Activated CD4-positive, alpha-beta T cell treated with anti-CD3 and anti-CD28 coated beads, Interleukin-2, Interleukin-6, amounts not matched to agents 100 ng/mL and 50 ng/mL, durations not matched to agents 16 hours and 8 hours (primary cell): ENCODE measurements around the gene ZDHHC11B.

Source experiments
- DNase-seq: peaks from one replicate; pipeline ENCODE4 v3.0.0-alpha.2; 2020

Gene ZDHHC11B

DNA sequence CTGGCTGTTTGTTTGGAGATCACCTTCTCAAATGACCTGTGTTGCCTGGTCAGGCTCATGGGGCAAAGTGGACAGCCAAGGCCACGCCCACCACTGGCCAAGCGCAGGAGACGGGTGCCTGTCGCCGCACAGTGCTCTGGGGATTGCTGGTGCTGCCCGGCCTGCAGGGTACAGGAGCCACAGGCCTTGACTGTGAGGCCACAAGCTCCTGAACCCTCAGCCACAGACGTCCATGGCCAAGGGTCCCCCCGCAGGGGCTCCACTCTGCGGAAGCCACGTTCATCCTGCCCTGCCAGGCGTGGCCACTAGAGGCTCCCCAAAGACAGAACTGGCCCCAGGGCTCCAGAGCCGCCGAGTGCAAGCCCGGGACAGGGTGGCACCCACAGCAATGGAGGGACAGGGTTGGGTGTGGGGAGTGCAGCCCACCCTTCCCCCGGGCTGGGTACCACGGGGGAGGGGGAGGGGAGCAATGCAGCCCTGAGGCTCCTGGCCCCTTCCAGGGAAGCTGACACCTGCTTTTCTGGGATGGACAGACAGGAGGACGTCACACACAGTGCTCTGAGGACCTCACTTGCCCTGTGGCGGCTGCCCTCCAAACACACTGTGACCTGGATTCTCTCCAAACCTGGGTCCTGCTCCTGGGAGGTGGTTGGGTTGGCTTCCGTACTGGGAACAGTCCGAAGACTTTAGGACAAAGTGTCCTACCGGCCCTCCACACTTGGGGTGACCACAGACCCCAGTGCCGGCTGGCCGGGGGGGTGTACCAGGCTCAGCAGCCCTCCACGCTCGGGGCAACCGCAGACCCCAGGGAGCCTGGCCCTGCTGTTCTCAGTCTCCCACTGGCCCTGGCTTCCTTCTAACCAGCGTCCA, 112.8 kb downstream of the ZDHHC11B start:
- DNase-seq = peak; percentile 71

DNA sequence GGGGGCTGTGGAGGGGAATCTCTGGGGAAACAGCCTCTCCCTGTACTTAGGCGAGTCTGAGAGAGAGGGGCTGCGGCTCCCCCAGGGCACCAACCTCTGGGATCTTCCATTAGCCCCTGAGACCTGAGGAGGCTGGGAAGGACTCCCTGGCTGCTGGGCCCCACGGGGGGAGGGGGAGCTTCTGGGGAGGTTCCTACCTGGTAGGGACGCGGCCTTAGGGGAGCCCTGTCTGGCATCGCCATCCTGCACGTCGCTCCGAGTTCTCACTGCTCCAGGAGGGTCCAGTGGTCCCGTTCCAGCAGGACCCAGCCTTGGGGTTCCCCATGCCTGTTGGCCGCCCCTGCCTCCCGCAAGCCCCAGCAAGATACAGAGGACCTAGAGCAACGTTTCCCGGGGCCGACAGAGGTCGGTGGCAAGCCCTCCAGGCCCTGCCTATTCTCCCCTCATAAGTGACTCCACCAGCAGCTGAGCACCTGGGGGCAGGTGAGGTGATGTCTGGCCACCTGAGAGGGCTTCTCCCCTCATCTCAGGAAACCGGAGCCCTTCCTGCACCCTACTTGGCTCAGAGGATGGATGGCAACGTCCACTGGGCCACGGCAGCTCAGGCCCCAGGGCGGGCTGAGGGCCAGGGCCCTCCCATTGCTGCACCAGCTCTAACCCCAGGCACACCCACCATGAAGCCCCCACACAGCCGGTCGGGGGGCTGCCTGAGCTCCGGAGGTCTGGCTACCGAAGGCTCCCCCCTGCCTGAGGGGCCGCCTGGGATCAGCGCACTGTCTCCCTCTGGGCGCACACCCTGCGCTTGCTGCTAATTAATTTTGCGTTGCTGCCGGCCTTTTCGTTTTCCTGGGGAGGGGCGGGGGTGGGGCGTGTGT, 113.9 kb downstream of the ZDHHC11B start:
- no peak for DNase-seq

DNA sequence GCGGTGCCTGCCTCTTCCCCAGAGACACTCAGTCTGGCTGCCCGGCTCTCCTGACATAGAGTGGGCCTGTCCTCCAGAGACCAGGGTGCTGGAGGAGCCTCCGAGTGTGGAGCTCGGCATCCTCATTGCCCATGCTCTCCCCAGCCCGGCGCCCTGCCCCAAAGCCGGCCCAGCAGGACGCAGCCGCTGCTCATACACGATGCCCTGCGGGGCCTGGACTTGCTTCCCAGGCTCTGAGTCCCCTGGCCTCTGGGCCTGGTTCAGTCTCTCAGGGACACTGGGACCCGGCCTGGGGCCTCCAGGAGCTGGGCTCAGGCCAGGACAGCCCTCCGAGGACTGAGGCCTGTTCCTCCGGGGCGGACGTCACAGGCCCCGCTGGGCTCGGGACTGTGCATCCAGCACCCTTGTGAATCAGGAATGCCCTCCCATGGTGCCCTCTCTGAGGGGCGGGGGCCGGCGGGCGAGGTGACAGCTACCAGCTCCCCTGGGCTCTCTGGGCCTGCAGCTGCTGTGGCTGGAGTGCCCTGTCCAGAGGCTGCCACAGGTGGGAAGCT, 114.6 kb downstream of the ZDHHC11B start:
- DNase-seq = no peak

DNA sequence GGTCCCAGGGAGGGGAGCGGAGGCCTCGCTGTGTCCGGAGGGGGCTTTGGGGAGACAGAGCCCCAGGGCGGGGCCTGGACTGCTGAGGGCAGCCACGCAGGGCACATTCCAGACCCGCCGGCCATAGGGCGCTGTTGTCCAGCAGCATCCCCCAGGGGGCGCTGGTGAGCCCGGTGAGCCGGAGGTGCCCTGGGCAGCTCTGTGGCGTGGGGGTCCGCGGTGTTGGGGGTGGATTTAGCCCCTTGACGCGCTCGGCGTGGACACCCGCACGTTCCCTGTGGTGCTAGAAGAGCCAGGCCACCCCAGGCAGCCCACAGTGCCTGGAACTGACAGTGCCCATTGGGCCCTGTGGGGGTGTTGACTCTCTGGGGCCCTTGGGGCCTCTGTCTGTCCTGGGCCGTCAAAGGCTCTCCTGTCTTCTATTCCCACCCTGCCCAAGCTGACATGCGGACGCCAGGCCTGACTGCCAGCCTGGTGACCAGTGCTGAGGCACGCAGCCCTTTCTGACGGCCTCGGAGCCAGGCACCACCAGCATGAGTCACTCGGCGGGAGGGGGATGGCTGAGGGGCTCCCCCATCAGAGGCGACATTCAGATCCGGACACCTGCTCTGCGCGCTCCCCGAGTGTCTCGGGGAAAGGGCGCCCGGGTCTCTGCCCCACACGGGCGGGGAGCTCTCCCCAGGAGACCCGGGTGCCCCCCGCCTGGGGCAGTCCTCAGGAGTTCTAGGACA, 115.3 kb downstream of the ZDHHC11B start:
- no peak for DNase-seq

DNA sequence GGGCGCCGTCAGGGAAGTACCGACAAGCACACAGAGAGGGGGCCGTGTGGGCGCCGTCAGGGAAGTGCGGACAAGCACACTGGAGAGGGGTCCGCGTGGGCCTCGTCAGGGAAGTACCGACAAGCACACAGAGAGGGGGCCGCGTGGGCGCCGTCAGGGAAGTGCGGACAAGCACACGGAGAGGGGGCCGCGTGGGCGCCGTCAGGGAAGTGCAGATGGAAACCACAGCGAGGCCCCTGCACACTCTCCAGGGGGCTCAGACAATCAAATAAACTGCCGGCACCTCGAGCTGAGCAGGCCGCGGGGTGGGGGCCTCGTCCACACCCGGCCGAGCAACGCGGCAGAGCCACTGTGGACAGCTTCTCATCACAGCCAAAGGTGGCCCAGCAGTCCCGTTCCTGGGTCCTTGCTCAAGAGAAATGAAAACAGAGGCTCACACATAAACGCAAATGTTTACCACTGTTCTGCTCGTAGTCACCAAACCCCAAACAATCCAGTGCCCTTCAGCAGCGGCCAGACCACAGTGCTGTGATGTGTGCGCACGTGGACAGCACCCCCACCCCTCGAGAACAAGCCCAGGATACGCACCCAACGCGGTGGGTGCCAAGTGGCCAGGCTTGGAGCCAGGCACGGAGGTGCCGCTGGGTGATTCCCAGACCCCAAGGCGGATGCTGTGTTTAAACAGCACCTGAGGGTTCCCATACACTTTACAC, 116.1 kb downstream of the ZDHHC11B start:
- no peak for DNase-seq

DNA sequence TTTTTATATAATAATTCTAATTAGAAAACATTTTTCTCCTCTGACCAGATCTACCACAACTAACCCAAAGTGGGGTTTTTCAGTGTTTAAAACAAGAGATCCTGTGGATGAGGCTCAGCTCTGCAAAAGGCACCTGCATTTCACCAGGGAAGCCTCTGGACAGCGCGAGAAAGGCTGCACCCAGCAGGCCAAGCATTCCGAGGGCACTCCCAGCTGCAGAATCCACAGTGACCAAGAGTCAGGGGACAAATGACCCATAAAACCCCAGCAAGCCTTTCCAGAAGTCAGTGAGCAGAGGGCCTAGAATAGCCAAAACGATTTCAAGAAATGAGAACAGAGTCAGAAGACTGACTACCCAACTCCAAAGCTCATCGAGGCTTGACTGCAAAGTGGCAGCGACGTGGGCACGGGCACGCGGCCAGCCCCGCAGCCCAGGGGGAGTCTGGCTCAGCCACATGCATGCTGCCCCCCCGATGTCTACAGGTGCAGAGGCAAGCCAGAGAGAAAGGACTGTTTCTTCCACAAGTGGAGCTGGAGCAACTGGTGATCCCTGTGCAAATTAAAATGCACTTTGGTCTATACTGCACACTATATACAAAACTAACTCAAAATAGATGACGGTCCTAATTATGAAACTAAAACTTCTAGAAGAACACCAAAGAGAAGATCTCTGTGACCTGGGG, 117.6 kb downstream of the ZDHHC11B start:
- DNase-seq = no peak

DNA sequence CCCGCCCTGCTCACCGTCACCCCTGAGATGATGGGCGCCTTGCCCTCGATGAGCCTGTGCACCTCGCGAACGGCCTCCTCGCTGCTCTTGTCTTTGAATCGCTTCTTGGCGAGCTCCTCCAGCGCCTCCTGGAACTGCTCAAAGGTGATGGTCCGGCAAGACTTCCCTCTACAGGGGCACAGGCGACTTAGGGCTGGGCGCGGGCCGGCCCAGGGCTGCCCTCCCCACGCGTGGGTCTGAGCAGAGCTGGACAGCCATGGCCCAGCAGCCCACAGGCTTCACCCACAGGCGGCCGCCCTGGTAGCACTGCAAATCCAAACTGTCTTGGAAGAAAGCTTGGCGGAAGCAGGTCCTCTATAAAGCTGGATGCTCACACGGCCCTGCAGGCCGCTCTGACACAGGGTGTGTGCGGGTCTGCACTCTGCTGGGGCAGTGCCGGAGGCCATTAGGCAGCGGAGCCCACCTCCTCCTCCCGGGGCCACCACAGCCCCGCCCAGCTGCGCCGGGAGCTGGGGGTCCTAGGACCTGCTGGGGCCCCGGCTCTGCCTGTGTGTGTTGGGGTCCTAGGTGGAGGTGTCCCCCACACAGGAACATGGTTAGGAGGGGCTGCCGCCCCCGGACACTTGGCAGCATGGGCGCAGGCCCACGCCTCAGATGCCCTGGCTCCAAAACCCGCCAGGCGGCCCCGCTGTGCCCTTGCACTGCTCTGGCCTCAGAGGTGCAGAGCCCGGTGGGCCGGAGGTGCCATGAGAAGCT, 118.4 kb downstream of the ZDHHC11B start:
- no peak for DNase-seq

DNA sequence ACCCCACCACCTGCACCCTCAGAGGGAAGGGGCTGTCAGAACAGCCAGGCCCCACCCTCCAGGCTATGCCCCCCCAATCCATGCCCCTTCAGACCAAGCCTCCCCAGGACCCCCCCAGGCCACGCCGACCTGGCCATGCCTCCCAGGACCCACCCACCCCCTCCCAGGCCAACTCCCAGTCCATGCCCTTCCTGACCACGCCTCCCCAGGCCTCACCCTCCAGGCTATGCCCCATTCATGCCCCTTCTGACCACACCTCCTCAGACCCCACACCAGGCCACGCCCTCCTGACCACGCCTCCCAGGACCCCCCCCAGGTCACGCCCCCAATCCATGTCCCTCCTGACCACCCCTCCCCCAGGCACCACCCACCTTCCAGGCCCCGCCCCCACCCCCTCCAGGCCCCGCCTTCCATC, 119.0 kb downstream of the ZDHHC11B start:
- no peak for DNase-seq

DNA sequence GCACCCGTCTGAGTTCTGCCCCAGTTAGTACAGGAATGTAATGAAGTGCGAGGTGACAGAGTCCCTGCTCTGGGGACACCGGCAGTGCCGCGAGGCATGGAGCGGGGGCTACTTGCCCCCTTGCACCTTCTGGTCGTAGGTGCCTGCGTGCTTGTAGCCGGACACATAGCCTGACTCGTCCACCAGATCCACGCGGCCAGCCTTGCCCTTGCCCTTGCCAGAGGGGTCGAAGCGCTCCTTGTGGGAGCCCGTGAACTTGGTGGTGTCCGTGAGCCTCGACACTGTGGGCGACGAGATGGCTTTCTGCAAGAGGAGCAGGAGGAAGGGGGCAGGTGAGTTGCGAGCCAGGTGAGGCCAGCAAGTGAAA, 119.6 kb downstream of the ZDHHC11B start:
- DNase-seq = no peak

DNA sequence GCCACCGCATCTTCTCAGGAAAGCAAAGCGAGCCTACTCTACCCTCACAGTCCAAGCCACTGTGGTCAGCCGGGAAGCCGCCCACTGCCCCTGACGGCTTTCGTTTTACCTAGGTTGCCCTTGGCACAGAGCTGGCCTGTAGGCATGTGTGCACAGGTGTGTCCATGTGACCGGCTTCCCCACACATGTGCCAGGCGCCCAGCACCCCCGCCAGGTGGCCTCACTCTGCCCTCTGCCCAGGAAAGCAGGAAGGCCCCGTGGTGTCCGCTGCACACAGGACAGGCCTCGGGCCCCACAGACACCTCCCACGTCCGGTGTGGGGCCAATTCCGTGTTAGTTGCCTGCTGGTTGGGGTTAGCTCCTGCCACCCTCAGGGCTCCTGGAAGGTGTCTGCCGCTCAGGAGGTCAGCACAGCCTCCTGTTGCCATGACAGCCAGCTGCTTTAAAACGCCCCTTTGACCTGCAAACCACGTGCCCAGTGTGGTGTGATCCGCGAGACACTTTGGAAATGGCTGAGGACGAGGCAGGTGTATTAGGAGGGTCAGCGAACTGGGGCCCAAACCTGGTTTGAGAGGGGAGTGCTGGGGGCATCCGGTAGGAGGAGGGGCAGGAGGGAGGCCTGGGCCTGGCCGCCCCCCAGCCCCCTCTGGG, 120.1 kb downstream of the ZDHHC11B start:
- DNase-seq = no peak

DNA sequence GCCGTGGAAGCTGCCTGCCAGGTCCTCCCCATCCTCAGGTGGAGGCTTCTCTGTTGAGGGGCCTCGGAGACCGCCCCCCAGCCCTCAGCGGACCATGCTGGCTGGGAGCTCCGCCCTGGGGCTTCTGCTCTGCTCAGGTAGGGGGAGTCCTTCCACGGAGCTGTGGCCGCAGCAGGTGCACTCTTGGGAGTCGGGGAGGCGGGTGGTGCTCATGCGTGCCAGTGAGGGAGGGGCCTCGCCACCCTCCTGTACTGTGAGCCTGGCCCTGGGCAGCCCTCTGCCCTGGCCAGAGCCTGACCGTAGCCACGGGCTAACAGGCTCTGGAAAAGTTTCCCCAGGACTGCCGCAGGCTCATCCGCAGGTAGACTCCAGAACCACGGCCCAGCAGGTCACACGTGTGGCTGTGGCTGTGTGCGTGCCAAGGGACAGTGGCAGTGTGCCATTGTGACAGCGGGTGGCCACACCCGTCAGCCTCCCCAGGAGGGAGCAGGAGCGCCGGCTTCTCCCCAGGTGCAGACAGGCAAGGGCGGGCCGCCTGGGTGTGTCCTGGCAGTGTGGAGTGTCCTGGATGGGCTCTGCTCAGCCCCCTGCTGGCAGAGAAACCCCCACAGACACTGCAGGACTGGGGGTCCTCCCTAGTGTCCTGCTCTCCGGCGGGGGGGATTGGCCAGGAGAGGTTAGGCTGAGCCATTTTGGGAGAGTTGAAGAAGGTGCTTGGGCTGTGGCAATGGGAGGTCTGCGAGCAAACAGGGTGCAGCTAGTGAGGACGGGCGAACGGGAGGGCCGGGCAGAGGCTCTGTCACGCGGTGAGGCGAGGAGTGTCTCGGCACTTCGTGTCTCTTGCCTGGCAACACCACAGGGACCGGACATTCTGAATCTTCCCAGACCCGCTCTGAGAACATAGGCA, 120.8 kb downstream of the ZDHHC11B start:
- no peak for DNase-seq

DNA sequence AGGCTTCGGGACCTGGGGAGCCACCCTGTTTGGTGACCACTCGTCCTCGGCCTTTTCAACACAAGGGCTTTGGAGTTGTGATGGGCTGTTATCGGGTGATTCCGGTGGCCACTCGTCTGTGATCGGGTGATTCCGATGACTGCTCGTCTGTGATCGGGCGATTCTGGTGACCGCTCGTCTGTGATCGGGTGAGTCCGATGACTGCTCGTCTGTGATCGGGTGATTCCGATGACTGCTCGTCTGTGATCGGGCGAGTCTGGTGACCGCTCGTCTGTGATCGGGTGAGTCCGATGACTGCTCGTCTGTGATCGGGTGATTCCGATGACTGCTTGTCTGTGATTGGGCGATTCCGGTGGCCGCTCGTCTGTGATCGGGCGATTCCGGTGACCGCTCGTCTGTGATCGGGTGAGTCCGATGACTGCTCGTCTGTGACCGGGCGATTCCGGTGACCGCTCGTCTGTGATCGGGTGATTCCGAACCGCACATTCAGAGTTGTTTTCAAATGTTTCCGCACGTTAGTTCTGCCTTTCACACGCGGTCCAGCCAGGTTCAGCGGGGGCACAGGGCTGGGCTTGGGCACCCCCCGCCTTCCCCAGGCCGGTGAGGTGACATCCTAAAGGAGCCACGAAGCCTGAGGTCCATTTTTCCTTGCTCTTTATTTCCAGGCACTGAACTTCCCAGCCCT, 121.6 kb downstream of the ZDHHC11B start:
- no peak for DNase-seq

DNA sequence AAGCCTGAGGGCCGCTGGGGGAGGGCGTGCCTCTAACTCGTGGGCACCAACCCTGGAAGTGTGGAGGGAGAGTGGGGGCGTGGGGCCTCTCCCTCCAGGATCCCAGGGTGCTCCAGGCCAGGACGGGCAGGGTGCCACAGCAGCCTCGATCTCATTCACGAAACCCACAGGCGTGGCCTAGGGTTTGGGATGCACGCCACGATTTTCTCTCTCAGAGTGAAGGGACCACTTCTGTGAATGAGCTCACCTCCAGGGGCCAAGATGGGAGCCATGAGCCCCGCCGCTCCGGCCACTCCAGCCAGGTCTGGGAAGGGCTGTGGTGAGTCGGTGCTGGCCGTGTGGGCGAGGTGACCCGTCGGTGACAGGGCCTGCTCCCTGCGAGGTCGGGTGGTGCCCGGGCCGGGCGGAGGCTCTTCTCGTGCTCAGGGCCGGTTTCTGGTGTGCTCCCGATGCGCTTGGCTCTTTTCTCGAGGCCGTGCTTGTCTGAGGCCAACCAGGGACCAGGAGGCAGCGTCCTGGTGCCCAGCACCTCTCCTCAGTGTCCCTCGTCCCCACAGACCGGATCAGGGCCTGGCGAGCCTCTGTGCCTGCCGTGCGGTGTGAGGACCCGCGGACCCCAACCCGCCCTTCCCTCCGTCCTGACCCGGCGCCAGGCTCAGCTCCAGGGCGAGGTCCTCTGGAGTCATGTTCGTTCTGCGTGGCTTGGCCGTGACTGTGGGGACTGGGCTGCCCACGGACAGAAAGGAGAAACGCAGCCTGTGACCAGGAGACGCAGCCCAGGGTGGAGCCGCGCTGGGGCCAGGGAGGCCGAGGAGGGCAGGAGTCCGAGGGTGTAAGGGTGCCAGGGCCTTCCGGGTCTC, 122.4 kb downstream of the ZDHHC11B start:
- DNase-seq = no peak

DNA sequence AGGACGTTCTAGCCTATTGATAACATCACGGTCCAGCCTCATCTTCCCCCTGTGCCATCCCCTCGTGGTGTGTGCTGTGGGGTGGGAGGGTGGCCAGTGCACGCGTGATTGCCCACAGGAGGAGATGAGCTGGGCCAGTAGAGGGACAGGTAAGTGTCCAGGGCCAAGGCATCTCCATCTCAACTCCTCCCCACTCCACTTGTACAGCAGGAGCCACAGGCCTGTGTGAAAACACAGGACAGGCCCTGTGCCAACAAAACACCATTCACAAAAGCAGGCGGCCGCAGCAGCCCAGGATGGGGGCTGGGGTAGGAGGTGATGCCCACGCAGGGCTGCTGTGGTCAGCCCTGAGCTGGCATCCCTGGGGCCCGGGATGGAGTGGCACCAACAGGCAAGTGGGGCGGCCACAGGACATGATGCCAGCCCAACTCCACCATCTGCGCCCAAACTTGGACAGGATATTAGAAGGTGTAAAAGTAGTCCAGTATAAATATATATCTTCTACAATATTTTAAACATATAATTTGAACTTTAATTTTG, 124.0 kb downstream of the ZDHHC11B start:
- no peak for DNase-seq
